Transverse colon (tissue), 3 donors: ENCODE results near the gene GTF3C4.

Experiments used
- POLR2A ChIP-seq: fragments of 450-650 bp; IDR thresholded peaks from one replicate; pipeline ENCODE4 v1.6.1; 2016; ENCODE audit warnings: antibody characterized with exemption, mild to moderate bottlenecking, moderate library complexity
- POLR2AphosphoS5 ChIP-seq, 3 donors: sonication (generic); formaldehyde crosslinking; IDR thresholded peaks; one replicate each; pipeline ENCODE4 v1.6.1; 2016; ENCODE audit warnings: antibody characterized with exemption in 3 of 3

- TF ChIP-seq POLR2AphosphoS5 (IDR thresholded peaks at IDR 0.05) (no peak), POLR2A (no peak)
These were observed 24.6 kb upstream of the GTF3C4 start for GRCh38 chr9:132645711-132646110.
